AG08395 (cell line): ENCODE results near the gene MYPN.
"Not testable (repeated sequence)": the region's sequence is repeated elsewhere in the genome, so short reads cannot be mapped to it uniquely, and the experiment has no call there.

ENCODE experiments used
- DNase-seq: peaks from one replicate; pipeline ENCODE4 v3.0.0; 2012; ENCODE audit warnings: mixed read lengths, low spot score

Gene MYPN

GRCh38 chr10:68109331-68109730 is at the start of gene MYPN:
TSS of gene MYPN (plus strand) at chr10:68109488. CDS start at chr10:68121439, 11,951 bp downstream.
- no peak for DNase-seq

GRCh38 chr10:68067029-68067428 is 42.3 kb upstream of the MYPN start:
- DNase-seq: no peak

DNA sequence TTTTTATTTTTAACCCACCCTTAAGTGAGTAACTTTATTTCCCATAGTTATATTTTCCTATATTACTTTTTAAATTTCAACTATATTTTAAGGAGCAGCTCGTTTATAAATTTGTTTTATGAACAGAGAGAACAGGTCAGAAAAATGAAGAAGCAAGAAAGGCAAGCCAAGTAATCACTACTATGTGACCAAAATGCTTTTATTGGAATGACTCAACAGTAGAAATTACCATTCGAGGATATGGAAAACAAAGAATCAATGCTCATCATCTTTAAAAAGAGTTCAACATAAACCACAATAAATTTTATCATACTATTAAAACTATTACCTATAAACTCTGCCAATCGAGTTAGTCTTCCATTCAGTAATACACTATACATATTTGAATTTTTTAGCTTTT is 41.8 kb upstream of the MYPN start:
- DNase-seq: no peak

- DNase-seq: no peak
These were observed 35.7 kb upstream of the MYPN start for GRCh38 chr10:68073631-68074030.

GRCh38 chr10:68074031-68074774 is 35.1 kb upstream of the MYPN start:
- DNase-seq: no peak

DNA sequence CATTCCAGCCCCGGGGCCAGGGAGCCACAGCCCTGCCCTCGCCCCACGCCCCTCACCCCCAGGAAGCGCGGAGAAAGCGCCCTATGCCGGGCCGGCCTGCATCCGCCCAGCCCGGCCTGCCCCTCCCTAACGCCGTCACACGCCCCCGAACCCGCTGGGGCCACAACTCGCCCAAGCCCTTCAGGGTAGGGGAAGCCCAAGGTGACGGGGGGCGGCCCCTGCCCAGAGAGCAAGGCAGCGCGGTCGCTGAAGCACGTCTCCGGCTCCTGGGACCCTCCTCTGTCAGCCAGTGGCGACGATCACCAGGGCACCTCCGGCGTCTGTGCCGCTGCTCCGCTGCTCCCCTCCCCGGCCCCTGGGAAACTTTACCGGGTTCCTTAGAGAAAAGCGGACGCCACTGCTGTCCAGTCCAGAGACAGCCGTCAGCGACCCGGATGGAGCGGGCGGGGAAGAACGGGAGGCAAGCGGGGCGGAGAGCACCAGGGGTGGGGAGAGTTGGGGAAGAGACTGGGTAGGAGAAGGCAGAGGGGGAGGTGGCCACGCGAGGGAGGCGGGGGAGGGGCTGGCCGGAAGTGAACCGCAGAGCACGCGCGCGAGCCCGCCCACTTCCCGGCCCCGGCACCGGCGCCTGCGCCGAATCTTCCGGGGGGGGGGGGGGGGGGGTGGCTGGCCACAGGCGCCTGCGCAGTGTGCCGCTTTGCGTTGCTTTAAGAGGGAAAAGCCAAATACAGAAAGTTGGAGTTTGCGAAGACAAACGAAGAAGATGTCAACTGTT is 34.3 kb upstream of the MYPN start, which contains the start of gene HERC4:
HERC4 (minus strand) TSS at position 509 of the 775 bp plus-strand sequence. CDS start 2,175 bp downstream, outside the sequence.
- peak; percentile 100 for DNase-seq

GRCh38 chr10:68075550-68076004 is 33.7 kb upstream of the MYPN start:
- no peak for DNase-seq

- DNase-seq: not testable (repeated sequence)
These were observed 33.2 kb upstream of the MYPN start for GRCh38 chr10:68076081-68076480.

- DNase-seq: no peak
These were observed 32.3 kb upstream of the MYPN start for GRCh38 chr10:68077026-68077425.

- no peak for DNase-seq
These were observed 29.9 kb upstream of the MYPN start for GRCh38 chr10:68079434-68079833.

DNA sequence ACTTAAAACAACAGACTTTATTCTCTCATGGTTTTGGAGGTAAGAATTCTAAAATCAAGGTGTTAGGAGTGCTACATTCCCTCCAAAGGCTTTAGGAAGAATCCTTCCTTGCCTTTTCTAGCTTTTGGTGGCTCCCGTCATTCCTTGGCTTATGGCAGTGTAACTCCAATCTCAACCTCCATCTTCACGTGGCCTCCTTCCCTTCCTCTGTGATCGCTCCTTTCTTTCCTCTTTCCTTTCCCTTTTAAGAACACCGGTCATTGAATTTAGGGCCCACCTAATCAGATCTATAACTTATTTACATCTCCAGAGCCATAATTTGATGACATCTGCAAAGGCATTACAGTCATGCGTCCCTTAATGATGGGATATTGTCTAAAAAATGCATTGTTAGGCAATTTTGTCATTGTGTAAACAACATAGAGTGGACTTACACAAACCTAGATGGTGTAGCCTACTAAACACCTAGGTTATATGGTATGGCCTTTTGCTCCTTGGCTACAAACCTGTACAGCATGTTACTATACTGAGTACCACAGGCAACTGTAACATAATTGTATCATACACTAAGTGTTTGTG is 28.3 kb upstream of the MYPN start:
- no peak for DNase-seq

DNA sequence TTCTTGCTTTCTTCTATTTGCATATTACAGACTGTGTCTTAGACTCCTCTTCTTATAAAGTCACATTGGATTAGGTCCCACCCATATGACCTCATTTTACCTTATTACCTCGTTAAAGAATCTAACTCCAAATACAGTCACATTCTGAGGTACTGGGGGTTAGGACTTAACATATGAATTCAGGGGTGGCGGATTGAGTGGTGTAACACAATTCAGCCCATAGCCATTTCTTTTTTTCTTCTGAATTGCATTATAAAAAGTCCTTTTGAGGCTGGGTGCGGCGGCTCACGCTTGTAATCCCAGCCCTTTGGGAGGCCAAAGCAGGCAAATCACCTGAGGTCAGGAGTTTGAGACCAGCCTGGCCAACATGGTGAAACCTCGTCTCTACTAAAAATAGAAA is 27.4 kb upstream of the MYPN start:
- DNase-seq: no peak

- peak; percentile 53 for DNase-seq
These were observed 26.4 kb upstream of the MYPN start for GRCh38 chr10:68082872-68083271.

DNA sequence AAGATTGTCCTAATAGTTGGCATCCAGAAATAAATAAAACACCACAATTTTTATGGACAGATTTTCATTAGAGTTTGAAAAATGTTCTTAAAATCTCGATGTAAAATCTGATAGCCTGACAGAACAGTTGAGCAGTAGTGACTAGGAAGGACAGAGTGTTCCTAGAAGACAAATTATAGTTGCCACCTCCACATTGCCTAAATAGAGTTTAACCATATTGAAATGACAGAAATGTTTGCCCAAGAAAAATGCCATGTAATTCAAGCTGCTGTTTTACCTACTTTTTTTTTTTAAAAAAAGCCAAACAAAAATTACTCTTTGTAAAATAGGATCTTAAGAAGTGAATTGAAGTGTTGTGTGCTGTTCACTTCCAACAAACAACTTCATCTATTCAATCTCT is 25.3 kb upstream of the MYPN start:
- DNase-seq: no peak

DNA sequence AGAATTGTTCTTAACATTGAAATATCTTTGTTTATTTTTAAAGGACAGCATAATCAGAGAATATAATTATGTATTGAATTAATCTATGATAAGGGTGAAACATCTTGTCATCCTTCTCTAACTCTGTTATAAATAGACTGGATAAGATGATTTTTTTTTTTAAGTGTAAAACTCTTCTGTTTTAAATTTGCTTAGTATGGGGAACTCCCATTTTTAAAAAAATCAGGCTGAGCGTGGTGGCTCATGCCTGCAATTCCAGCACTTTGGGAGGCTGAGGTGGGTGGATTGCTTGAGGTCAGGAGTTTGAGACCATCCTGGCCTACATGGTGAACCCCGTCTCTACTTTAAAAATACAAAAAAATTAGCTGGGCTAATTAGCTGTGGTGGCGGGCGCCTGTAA is 24.8 kb upstream of the MYPN start:
- DNase-seq: no peak

- DNase-seq: peak; percentile 23
These were observed 23.3 kb upstream of the MYPN start for GRCh38 chr10:68086011-68086410.

GRCh38 chr10:68086910-68087684 is 22.2 kb upstream of the MYPN start:
- DNase-seq: no peak

DNA sequence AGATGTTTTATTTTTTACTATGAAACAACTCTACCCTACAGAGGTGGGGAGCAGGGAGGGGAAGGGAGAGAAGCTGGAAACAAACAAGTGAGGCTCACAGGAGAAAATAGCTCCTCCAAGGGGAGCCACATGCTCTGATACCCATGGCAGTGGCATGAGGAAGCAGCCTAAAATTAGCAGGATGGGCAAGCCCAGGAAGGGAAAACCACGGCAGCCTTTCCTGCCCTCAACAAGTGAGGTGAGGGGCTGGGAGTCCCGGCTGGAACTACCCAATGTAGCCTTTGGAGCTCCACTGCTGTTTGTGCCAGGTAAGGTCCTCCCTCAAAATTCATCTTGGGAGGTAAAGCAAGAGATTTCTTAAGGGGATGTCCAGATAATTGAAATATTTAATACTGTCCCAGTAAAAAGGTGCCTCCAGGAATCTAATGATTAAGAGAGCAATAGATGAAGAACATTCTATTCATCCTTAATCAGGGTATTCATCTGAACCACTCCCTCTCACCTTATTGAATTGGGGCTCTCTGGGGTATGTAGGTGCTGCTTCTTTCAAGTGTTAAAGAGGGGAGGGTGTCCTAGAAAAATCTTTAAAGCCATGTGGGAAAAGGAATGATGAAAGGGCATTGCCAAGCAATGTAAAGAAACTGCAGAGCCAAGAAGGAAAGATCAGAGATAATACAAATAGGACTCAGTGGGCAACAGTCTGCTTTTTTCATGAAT is 21.4 kb upstream of the MYPN start:
- DNase-seq: no peak

DNA sequence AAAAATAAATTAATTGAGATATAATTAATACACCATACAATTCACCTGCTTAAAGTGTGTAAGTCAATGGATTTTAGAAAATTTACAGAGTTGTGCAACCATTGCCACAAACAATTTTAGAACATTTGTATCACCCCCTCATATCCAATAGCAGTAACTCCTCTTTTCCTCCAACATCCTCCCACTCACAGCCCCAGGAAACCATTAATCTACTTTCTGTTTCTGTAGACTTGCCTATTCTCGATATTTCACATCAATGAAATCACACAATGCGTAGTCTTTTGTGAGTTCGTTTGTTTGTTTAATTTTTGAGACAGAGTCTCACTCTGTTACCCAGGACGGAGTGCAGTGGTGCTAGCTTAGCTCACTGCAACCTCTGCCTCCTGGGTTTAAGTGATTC is 20.5 kb upstream of the MYPN start:
- no peak for DNase-seq

- no peak for DNase-seq
These were observed 18.7 kb upstream of the MYPN start for GRCh38 chr10:68090586-68090985.

GRCh38 chr10:68092512-68092911 is 16.8 kb upstream of the MYPN start:
- DNase-seq: no peak
